HCT116 (cell line): ENCODE data around the gene CELF2. TPM values are rescaled to one million over a fixed set of nuclear protein-coding genes. Genes with fewer than 3 reads are reported as not detected.

Source experiments
- ATAC-seq: fragments of 200-7000 bp; cut with Tn5 transposase; 2 replicates; pipeline ENCODE4 v1.9.1; 2020; ENCODE audit warnings: mild to moderate bottlenecking, moderate library complexity
- BruUV-seq: library from RNA; stranded (reverse); fragments of 400-500 nt; replicated peaks from 2 replicates; lab custom pipeline; 2021; lab: Mats Ljungman, UMichigan
- CTCF ChIA-PET: fragments of 300-600 bp; sonication (Branson Sonifier 250); formaldehyde crosslinking; loops from one replicate; lab custom pipeline; 2021; ENCODE audit warnings: antibody characterized with exemption; lab: Charles Lee
- POLR2A ChIA-PET: fragments of 300-600, 350-600 bp; sonication (Branson Sonifier 250); formaldehyde crosslinking; loops from one replicate; lab custom pipeline; 2021; ENCODE audit warnings: antibody characterized with exemption; lab: Charles Lee
- RAD21 ChIA-PET, 2 experiments: fragments of 300-600 bp; sonication (Branson Sonifier 250); formaldehyde crosslinking; loops; one replicate each; lab custom pipeline; 2023; ENCODE audit warnings: low total read pairs in 2 of 2; ENCODE audit not compliant: uncharacterized antibody in 2 of 2, unreplicated experiment in 2 of 2, low non-redundant PET in 1 of 2; lab: Charles Lee
- DNase-seq: peaks from one replicate; pipeline ENCODE4 v3.0.0-alpha.2; 2010; ENCODE audit warnings: low read depth, low spot score
- H2AFZ ChIP-seq: fragments of 200-600 bp; shearing (Covaris generic), sonication (generic); 2 replicates; pipeline ENCODE4 v1.6.1; 2017; ENCODE audit warnings: low read depth, mixed run types, mixed read lengths, antibody characterized with exemption, low read length; ENCODE audit not compliant: poor library complexity, severe bottlenecking
- H3K27ac ChIP-seq: 2 replicates; pipeline ENCODE4 v1.5.1; 2012; ENCODE audit warnings: low read depth, low read length
- H3K27me3 ChIP-seq: fragments of 200-600 bp; sonication (generic); 2 replicates; pipeline ENCODE4 v1.6.1; 2016; ENCODE audit warnings: mixed run types, low read length, mixed read lengths; ENCODE audit not compliant: insufficient read depth
- H3K36me3 ChIP-seq, 2 experiments: fragments of 200-500 bp in 1 of 2; fragments of 200-600 bp in 1 of 2; sonication (Bioruptor generic) in 1 of 2; sonication (generic) in 1 of 2; 2 replicates each; pipeline versions ENCODE4 v1.5.1 to v1.6.1; 2014 to 2016; ENCODE audit warnings: low read length in 2 of 2, inconsistent platforms in 1 of 2, mixed read lengths in 1 of 2, mixed run types in 1 of 2; ENCODE audit not compliant: insufficient read depth in 2 of 2, control insufficient read depth in 1 of 2
- H3K4me1 ChIP-seq, 2 experiments: fragments of 200-600 bp in 1 of 2; sonication (generic) in 1 of 2; 2 replicates each; pipeline versions ENCODE4 v1.5.1 to v1.6.1; 2012 to 2017; ENCODE audit warnings: low read length in 2 of 2, inconsistent platforms in 1 of 2, mild to moderate bottlenecking in 1 of 2, mixed read lengths in 1 of 2, mixed run types in 1 of 2, moderate library complexity in 1 of 2; ENCODE audit not compliant: insufficient read depth in 2 of 2, control insufficient read depth in 1 of 2
- H3K4me2 ChIP-seq: fragments of 200-600 bp; sonication (generic); 2 replicates; pipeline ENCODE4 v1.6.1; 2017; ENCODE audit warnings: mixed run types, low read length, mixed read lengths
- H3K4me3 ChIP-seq, 2 experiments: fragments of 200-600 bp in 1 of 2; sonication (generic) in 1 of 2; replicated peaks in 1 of 2; 2 replicates each; pipeline ENCODE4 v1.5.1; 2011 to 2016; ENCODE audit warnings: low read length in 2 of 2, control low read depth in 1 of 2, low read depth in 1 of 2, mild to moderate bottlenecking in 1 of 2, mixed read lengths in 1 of 2, mixed run types in 1 of 2
- H3K79me2 ChIP-seq: fragments of 200-600 bp; sonication (generic); 2 replicates; pipeline ENCODE4 v1.6.1; 2017; ENCODE audit warnings: mild to moderate bottlenecking, mixed run types, low read length, moderate library complexity, mixed read lengths; ENCODE audit not compliant: insufficient read depth
- H3K9ac ChIP-seq: fragments of 200-600 bp; sonication (generic); 2 replicates; pipeline ENCODE4 v1.6.1; 2016; ENCODE audit warnings: low read length, mixed read lengths
- H3K9me2 ChIP-seq: fragments of 200-600 bp; sonication (generic), shearing (Covaris generic); 2 replicates; pipeline ENCODE4 v1.6.1; 2017; ENCODE audit warnings: mixed run types, mild to moderate bottlenecking, moderate library complexity; ENCODE audit not compliant: insufficient read depth
- H3K9me3 ChIP-seq, 2 experiments: fragments of 200-500 bp in 1 of 2; fragments of 200-600 bp in 1 of 2; sonication (Bioruptor generic) in 1 of 2; sonication (generic) in 1 of 2; 2 replicates each; pipeline ENCODE4 v1.6.1; 2014 to 2017; ENCODE audit warnings: low read length in 2 of 2, mixed read lengths in 2 of 2, inconsistent platforms in 1 of 2, low read depth in 1 of 2, mild to moderate bottlenecking in 1 of 2, mixed run types in 1 of 2, moderate library complexity in 1 of 2; ENCODE audit not compliant: control insufficient read depth in 1 of 2, insufficient read depth in 1 of 2
- H4K20me1 ChIP-seq: fragments of 200-600 bp; sonication (generic), shearing (Covaris generic); 2 replicates; pipeline ENCODE4 v1.6.1; 2017; ENCODE audit warnings: mixed run types, mild to moderate bottlenecking, moderate library complexity; ENCODE audit not compliant: insufficient read depth
- CEBPB ChIP-seq: IDR thresholded peaks from 2 replicates; pipeline ENCODE4 v1.6.1; 2012; ENCODE audit warnings: low read depth
- JUND ChIP-seq: IDR thresholded peaks from 2 replicates; pipeline ENCODE4 v1.6.1; 2012
- POLR2A ChIP-seq: IDR thresholded peaks from 2 replicates; pipeline ENCODE4 v1.7.0; 2011; ENCODE audit warnings: borderline replicate concordance; ENCODE audit not compliant: insufficient read depth, insufficient read length; ENCODE audit errors: extremely low read depth
- RAD21 ChIP-seq: IDR thresholded peaks from 2 replicates; pipeline ENCODE4 v1.6.1; 2012; ENCODE audit warnings: low read depth, mild to moderate bottlenecking
- SP1 ChIP-seq: IDR thresholded peaks from 2 replicates; pipeline ENCODE4 v1.6.1; 2012; ENCODE audit warnings: low read depth
- SRF ChIP-seq: IDR thresholded peaks from 2 replicates; pipeline ENCODE4 v1.6.1; 2012; ENCODE audit warnings: low read depth
- TCF7L2 ChIP-seq: IDR thresholded peaks from 2 replicates; pipeline ENCODE4 v1.7.0; 2011; ENCODE audit warnings: borderline replicate concordance, inconsistent platforms; ENCODE audit not compliant: insufficient read depth, insufficient read length; ENCODE audit errors: extremely low read depth
- ZNF274 ChIP-seq: fragments of 200-500 bp; sonication (Bioruptor generic); IDR thresholded peaks from 2 replicates; pipeline ENCODE4 v1.6.1; 2014; ENCODE audit warnings: mild to moderate bottlenecking, low read depth, low read length, inconsistent platforms
- intact Hi-C: fragments of 100-400 bp; cut with micrococcal nuclease; formaldehyde crosslinking; loops from 2 replicates; pipeline ENCODE4 v1.10.0; 2022
- total RNA-seq: library from RNA; stranded (reverse); gene quantifications from one replicate; pipeline ENCODE4 v1.2.1, GENCODE V29; 2021; ENCODE audit not compliant: unreplicated experiment
- TF ChIP-seq, protein P1 (sequence below): IDR thresholded peaks from 2 replicates; pipeline ENCODE4 v1.6.1; 2012
- TF ChIP-seq, protein P2 (sequence below): IDR thresholded peaks from 2 replicates; pipeline ENCODE4 v1.6.1; 2011; ENCODE audit warnings: mild to moderate bottlenecking, low read length, moderate library complexity; ENCODE audit not compliant: insufficient replicate concordance; ENCODE audit errors: extremely low read depth
- TF ChIP-seq, protein P3 (sequence below): IDR thresholded peaks from 2 replicates; pipeline ENCODE4 v1.6.1; 2012

Gene CELF2
- total RNA-seq, 1 experiment from 2014 or later: 0.66 TPM

DNA sequence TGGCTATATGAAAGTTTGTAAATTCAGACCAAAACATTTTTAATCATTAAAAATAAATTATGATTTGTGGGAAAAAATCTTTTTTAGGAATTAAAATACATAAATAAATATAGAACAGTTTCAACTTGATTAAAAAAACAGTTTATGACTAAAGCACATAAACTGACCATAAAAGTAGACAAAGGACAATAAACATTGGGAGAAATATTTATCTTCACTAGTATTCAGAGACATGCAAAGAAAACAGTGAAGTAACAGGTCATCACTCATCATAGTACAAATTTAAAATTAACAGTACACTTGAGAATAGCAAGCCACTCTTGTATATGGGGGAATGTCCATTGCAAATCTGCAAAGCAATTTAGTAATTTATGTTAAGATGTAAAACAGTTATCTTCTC, 28.0 kb upstream of the CELF2 start:
- H3K4me3 ChIP-seq: no peak overlapping the region
- no peak overlapping the region for H3K27ac ChIP-seq
- ATAC-seq (no peak), DNase-seq (no peak)
- BruUV-seq: no TSS peak
- POLR2A ChIA-PET: no interaction called here
- no peak overlapping the region for H3K9ac ChIP-seq
- no peaks in the 10 kb centered on the region for H4K20me1 ChIP-seq
- no peaks in the 10 kb centered on the region for H3K27me3 ChIP-seq
- H3K36me3 ChIP-seq: no peaks in the 10 kb centered on the region
- TF ChIP-seq JUND: no peak
- no peak for TF ChIP-seq SP1
- TF ChIP-seq SRF: no peak
- no peak for TF ChIP-seq CEBPB
- TF ChIP-seq TCF7L2: no peak
- TF ChIP-seq, protein P1, sequence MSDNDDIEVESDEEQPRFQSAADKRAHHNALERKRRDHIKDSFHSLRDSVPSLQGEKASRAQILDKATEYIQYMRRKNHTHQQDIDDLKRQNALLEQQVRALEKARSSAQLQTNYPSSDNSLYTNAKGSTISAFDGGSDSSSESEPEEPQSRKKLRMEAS: no peak
- no peak for TF ChIP-seq RAD21
- no peak for TF ChIP-seq ZNF274
- TF ChIP-seq, protein P2, sequence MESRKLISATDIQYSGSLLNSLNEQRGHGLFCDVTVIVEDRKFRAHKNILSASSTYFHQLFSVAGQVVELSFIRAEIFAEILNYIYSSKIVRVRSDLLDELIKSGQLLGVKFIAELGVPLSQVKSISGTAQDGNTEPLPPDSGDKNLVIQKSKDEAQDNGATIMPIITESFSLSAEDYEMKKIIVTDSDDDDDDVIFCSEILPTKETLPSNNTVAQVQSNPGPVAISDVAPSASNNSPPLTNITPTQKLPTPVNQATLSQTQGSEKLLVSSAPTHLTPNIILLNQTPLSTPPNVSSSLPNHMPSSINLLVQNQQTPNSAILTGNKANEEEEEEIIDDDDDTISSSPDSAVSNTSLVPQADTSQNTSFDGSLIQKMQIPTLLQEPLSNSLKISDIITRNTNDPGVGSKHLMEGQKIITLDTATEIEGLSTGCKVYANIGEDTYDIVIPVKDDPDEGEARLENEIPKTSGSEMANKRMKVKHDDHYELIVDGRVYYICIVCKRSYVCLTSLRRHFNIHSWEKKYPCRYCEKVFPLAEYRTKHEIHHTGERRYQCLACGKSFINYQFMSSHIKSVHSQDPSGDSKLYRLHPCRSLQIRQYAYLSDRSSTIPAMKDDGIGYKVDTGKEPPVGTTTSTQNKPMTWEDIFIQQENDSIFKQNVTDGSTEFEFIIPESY: no peak
- no peak for TF ChIP-seq POLR2A
- TF ChIP-seq, protein P3, sequence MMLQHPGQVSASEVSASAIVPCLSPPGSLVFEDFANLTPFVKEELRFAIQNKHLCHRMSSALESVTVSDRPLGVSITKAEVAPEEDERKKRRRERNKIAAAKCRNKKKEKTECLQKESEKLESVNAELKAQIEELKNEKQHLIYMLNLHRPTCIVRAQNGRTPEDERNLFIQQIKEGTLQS: no peak
- RAD21 ChIA-PET: no interaction called here
- intact Hi-C loops: no loop called here
- no peak overlapping the region for H3K4me2 ChIP-seq
- H2AFZ ChIP-seq: no peak overlapping the region
- no peaks in the 10 kb centered on the region for H3K4me1 ChIP-seq
- H3K9me2 ChIP-seq: no peaks in the 10 kb centered on the region
- CTCF ChIA-PET: no interaction called here
- H3K79me2 ChIP-seq: no peaks in the 10 kb centered on the region
- peaks cover 4 to 6% of the 10 kb centered on the region in 2 experiments; a peak in 2 of 4 replicates for H3K9me3 ChIP-seq
